Germinal center (tissue), 1 donor: ENCODE data around the gene CLPTM1L.
"Not testable (repeated sequence)": the region's sequence is repeated elsewhere in the genome, so short reads cannot be mapped to it uniquely, and the experiment has no call there.

Experiments
- DNase-seq: peaks from one replicate; pipeline ENCODE4 v3.0.0; 2012; ENCODE audit warnings: mixed read lengths, low spot score

The CLPTM1L gene

GRCh38 chr5:1326532-1326875 lies 18.4 kb downstream of the CLPTM1L start:
- DNase-seq, result not testable (repeated sequence)

DNA sequence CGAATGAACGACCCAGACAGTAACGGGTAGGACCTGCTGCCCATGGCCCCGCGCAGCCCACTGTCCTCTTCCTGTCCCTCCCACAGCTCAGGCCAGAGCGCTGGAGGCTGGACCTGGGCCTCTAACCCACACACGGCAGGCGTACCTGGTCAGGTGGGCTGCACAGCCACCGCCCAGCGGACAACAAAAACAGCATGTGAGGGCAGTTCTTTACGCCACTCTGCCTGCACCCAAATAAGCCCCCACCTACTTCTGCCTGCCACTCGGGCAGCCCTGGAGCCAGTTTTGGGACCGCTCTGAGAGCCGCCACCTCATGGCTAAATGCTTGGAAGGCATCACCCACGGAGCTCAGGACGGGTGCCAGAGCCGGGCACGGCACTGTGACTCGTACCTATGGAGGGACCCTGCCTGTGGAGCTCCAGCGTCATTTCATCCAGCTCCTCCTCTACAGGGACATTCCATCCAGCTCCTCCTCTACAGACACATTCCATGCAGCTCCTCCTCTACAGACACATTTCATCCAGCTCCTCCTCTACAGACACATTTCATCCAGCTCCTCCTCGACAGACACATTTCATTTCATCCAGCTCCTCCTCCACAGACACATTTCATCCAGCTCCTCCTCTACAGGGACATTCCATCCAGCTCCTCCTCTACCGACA lies 18.9 kb downstream of the CLPTM1L start:
- no peak for DNase-seq

DNA sequence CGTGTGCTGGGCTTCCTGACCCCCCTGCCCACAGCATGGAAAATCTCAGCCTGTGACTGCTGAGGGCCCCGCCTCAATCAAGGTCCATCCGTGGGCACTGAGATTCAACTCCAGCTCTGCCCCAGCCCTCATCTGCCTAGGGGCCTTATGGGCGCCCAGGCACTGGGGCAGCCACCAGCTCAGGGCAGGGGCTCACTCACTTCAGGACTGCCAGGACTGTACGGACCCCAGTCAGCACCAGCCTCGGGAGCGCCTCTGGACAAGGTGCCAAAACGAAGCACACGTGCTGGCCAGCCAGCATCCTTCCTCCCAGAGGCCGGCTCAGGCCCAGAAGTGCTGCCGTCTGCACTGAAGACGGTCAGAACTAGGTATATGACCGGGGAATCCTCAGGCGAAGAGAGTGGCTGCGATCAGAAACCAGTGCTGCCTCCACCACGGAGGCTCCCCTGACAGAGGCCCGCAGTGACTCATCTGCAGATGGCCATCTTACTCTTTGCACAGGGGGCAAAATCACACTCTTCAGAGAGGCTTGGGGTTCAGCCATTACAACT lies 19.6 kb downstream of the CLPTM1L start:
- no peak for DNase-seq

DNA sequence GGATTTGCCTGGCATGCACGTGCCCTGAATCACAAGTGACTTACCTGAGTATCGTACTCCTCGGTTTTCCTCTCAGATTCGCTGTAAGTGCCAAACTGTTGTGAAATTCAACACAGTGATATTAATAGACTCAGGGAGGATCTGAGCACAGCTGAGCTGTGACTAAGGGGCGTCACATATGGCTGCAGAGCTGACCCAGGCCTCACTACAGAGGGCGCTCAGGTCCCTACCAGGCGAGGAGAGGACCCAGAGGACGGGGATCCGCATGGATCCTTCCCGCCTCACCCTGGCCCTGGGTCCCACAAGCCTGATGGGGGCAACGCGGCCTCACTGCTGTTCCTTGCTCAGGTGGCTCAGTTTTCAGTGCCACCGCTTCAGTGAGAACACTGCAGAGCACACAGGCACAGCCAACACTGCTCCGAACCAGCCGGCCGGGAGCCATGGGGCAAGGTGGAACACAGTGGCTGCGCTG lies 20.1 kb downstream of the CLPTM1L start:
- no peak for DNase-seq

- no peak for DNase-seq
These were observed 20.6 kb downstream of the CLPTM1L start for GRCh38 chr5:1324301-1324700.

DNA sequence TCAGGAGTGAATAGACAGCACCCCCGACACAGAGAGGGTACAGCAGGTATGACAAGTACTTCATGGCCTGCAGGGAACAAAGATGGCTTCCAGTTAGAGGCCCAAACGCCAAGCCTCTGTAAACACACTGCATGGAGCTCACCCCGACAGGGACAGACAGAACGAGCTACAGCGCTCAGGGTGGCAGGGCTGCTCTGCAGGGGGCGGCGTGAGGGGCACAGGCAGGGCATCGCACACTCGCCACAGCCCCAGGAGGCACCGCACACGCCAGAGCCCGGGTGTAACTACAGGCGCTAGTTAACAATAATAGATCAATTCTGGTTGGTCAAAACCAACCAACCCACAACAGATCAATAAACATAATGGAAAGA lies 21.1 kb downstream of the CLPTM1L start:
- DNase-seq, result no peak

GRCh38 chr5:1322955-1323802 lies 21.7 kb downstream of the CLPTM1L start:
- no peak for DNase-seq

DNA sequence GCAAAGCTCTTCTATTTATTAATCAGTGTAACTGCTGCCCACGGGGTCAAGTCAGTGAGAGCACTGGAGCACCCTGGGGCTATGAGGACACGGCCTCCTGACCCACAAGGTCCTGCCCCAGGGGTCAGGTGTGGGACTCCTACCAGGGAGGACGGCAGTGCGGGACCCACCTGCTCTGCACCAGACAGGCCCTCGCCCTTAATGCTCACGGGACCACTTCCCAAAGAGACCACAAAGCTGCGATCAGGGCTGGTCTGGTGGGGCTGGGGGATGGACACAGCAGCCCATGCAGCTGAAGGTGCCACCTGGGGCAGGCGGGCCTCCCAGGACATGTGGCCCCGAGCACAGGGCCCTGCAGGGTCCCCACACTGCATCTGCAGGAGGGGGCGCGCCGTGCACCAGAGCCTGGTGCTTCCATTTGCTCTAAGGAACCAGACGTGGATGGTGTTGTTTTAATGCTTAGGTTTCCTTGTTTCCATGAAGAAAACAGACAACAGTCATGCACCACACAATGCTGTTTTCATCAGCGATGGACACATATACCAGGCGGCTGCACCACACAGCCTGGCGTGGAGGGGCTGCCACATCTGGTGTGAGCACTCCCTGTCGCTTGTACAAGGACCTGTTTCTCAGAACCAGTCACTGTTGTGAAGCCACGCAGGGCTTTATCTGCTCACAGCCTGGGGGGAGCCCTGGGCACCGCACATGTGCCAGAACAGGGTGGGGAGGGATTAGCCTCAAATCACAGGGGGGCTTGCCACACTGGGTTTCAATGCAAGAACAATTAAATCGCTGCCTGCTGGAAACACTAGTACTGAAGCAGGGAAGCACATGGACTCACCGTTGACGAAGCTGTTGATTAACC lies 22.6 kb downstream of the CLPTM1L start:
- DNase-seq, result no peak

- no peak for DNase-seq
These were observed 23.3 kb downstream of the CLPTM1L start for GRCh38 chr5:1321576-1321975.

- DNase-seq, result no peak
These were observed 24.2 kb downstream of the CLPTM1L start for GRCh38 chr5:1320436-1321344.

GRCh38 chr5:1319436-1320256 lies 25.3 kb downstream of the CLPTM1L start:
- DNase-seq, result no peak

- DNase-seq, result no peak
These were observed 26.1 kb downstream of the CLPTM1L start for GRCh38 chr5:1318659-1319251.

DNA sequence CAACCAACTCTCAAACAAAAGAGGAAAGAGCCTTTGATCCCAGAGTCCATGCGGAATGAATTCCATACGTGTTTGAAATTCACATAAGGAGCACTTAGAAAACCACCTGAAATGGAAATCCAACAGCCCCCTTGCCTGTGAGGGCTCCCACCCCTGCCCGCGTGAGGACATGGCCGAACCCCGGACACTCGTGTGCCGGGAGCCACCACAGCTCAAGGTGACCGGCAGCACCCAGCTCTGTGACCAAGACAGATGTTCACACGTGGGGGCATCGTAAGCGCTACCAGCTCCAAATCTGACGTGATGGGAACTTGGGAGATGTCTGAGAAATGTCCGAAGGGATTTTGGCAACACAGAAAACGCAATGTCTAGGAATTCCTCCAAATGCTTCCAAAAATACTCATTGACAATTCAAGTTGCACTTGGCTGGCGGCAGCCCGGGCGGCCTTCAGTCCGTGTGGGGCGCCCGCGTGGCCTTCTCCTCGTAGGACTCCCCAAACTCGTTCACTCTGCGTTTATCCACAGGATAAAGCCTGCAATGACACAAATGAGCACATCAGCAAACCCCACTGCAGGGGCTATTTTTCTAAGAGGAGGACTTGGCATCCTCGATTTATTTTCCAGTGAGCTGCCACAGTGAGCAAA lies 26.9 kb downstream of the CLPTM1L start:
- DNase-seq, result no peak

- no peak for DNase-seq
These were observed 28.1 kb downstream of the CLPTM1L start for GRCh38 chr5:1316588-1317340.

- DNase-seq, result peak; percentile 69
These were observed 29.0 kb downstream of the CLPTM1L start for GRCh38 chr5:1315709-1316587.

- no peak for DNase-seq
These were observed 29.7 kb downstream of the CLPTM1L start for GRCh38 chr5:1315018-1315708.

- DNase-seq, result no peak
These were observed 30.3 kb downstream of the CLPTM1L start for GRCh38 chr5:1314564-1314982.
